ENCODE results near the gene PPP3CA.
"Not testable (repeated sequence)": the region's sequence is repeated elsewhere in the genome, so short reads cannot be mapped to it uniquely, and the experiment has no call there.

PPP3CA gene

DNA sequence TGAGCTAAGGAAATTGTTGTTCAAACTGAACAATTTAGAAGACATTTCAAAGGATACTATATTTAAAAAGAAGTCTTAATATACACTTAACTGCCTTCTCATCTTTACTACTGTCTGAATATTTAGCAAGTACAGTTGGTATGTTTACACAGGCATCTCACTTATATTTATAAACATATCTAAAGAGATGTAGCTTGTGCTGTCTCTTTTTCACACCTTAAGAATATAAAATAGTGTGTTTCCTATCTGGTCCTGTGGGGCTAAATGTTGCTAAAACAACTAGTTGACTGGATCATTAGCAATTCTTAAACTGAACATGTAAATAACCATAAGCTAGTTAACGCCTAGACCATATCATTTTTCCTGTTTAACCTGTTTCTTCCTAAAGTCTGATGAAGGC is 336.3 kb downstream of the PPP3CA start:
- TF ChIP-seq, protein P1, sequence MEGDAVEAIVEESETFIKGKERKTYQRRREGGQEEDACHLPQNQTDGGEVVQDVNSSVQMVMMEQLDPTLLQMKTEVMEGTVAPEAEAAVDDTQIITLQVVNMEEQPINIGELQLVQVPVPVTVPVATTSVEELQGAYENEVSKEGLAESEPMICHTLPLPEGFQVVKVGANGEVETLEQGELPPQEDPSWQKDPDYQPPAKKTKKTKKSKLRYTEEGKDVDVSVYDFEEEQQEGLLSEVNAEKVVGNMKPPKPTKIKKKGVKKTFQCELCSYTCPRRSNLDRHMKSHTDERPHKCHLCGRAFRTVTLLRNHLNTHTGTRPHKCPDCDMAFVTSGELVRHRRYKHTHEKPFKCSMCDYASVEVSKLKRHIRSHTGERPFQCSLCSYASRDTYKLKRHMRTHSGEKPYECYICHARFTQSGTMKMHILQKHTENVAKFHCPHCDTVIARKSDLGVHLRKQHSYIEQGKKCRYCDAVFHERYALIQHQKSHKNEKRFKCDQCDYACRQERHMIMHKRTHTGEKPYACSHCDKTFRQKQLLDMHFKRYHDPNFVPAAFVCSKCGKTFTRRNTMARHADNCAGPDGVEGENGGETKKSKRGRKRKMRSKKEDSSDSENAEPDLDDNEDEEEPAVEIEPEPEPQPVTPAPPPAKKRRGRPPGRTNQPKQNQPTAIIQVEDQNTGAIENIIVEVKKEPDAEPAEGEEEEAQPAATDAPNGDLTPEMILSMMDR (conservative IDR thresholded peaks at IDR 0.05; ENCODE audit: low read depth, low read length) = no peak
- no peak overlapping the region for H3K4me3 ChIP-seq (ENCODE audit: low read length)
- DNase-seq (ENCODE audit: low read depth) = no peak

DNA sequence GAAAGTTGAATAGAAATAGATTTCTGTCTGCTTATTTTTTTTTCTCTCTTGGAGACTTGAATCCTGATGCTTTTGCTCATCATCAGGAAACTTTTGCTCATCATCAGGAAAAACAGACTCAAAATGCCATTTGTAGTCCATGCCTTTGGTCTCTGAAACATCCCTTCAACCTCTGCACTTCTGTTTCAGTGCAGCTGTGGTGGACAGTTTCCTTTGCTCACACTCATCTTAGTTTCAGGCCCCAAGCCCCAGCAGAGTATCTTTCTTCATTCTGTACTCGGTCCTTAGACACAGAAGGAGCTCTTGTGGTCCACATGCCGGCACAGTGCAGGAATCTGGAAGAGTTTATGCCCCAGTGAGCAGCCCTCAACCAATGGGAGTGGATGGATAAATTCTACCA is 337.9 kb downstream of the PPP3CA start:
- TF ChIP-seq, protein P1 (conservative IDR thresholded peaks at IDR 0.05; ENCODE audit: low read depth, low read length) = no peak
- DNase-seq (ENCODE audit: low read depth) = no peak
- H3K4me3 ChIP-seq (ENCODE audit: low read length) = no peak overlapping the region

DNA sequence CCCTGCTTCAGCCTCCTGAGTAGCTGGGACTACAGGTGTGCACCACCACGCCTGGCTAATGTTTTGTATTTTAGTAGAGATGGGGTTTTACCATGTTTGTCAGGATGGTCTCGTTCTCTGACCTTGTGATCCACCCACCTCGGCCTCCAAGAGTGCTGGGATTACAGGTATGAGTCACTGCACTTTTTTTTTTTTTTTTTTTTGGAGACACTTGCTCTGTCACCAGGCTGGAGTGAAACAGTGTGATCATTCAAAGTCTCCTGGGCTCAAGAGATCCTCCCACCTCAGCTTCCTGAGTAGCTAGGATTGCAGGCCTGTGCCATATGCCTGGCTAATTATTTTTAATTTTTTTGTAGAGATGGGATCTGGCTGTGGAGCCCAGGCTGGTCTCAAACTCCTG is 338.8 kb downstream of the PPP3CA start:
- no peak for DNase-seq (ENCODE audit: low read depth)
- TF ChIP-seq, protein P1 (conservative IDR thresholded peaks at IDR 0.05; ENCODE audit: low read depth, low read length) = no peak
- no peak overlapping the region for H3K4me3 ChIP-seq (ENCODE audit: low read length)

DNA sequence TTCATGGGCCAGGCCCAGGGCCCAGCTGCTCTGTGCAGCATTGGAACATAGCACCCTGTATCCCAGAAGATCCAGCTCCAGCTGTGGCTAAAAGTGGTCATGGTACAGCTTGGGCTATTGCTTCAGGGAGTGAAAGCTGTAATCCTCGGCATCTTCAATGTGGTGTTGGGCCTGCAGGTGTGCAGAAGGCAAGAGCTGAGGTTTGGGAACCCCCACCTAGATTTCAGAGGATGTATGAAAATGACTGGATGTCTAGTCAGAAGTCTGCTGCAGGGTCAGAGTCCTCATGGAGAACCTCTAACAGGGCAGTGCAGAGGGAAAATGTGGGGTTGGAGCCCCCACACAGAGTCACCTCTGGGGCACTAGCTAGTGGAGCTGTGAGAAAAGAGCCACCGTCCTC is 341.7 kb downstream of the PPP3CA start:
- DNase-seq (ENCODE audit: low read depth) = no peak
- TF ChIP-seq, protein P1 (conservative IDR thresholded peaks at IDR 0.05; ENCODE audit: low read depth, low read length) = no peak
- H3K4me3 ChIP-seq (ENCODE audit: low read length) = no peak overlapping the region

DNA sequence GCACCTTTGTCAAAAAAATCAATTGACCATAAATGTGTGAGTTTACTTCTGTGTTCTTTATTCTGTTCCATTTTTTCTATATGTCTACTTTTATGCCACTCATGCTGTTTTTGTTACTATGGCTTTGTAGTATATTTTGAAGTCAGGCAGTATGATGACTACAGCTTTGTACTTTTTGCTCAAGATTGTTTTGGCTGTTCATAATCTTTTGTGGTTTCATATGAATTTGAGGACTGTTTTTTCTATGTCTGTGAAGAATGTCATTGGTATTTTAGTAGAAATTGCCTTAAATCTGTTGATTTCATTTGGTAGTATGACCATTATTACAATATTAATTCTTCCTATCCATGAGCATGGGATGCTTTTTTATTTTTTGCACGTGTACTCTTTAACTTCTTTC is 346.8 kb downstream of the PPP3CA start:
- TF ChIP-seq, protein P1 (conservative IDR thresholded peaks at IDR 0.05; ENCODE audit: low read depth, low read length) = no peak
- H3K4me3 ChIP-seq (ENCODE audit: low read length) = no peak overlapping the region
- no peak for DNase-seq (ENCODE audit: low read depth)

DNA sequence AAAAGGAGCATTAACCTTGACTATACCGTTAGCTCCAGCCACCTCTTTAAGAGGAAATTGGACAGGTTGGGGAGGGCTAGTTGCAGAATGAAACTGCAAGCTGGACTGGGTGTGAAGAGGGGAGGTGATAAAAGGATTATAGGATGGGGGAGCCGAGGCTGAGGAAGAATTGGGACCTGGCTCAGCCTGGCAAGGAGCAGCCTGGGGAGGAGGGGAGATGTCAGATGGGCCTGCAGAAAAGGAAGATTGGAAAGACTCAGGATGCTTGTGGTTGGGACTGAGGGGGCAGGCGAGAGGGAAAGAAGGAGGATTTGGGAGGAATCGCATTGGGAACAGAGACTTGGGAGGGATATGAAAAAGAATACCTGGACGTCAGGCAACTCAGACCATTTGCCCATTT is 351.7 kb downstream of the PPP3CA start:
- H3K4me3 ChIP-seq (ENCODE audit: low read length) = no peak overlapping the region
- TF ChIP-seq, protein P1 (conservative IDR thresholded peaks at IDR 0.05; ENCODE audit: low read depth, low read length) = no peak
- no peak for DNase-seq (ENCODE audit: low read depth)

DNA sequence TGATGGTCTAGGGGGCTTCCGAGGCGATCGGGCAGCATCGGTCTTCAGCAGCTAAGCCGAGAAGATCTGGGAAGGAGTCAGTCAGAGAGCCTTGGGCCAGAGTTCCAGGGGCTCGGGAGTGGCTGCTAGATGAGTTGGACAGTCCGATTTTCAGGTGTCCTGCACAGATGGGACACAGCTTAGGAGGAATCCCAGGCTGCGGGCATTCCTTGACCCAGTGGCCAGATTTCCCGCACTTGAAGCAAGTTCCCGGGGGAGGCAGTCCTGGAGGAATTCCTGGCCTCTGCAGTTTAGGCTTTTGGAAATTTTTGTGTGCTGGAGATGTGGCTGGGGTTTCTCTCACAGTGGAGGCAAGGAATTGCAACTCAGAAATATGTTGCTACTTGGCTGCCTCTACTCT is 352.3 kb downstream of the PPP3CA start:
- DNase-seq (ENCODE audit: low read depth); H3K4me3 ChIP-seq (ENCODE audit: low read length): not testable (repeated sequence)

DNA sequence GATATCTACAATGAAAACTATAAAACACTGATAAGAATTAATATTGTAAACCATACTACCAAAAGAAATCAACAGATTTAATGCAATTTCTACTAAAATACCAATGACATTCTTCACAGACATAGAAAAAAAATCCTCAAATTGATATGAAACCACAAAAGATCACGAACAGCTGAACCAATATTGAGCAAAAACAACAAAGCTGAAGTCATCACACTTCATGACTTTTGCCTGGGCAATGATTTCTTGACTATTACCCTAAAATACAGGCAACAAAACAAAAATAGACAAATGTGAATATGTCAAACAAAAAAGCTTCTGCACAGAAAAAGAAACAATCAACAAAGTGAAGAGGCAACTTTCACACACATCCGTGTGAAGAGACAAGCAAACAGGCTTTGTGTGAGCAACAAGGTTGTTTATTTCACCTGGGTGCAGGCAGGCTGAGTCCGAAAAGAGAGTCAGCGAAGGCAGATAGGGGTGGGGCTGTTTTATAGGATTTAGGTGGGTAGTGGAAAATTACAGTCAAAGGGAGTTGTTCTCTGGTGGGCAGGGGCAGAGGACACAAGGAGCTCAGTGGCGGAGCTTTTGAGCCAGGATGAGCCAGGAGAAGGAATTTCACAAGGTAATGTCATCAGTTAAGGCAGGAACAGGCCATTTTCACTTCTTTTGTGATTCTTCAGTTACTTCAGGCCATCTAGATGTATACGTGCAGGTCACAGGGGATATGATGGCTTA is 355.8 kb downstream of the PPP3CA start:
- H3K4me3 ChIP-seq (ENCODE audit: low read length); DNase-seq (ENCODE audit: low read depth): not testable (repeated sequence)
